GM19397 (cell line): ENCODE measurements around the gene PCMT1.
"Not testable (repeated sequence)": the region's sequence is repeated elsewhere in the genome, so short reads cannot be mapped to it uniquely, and the experiment has no call there.

Experiments used
- ATAC-seq: cut with Tn5 transposase; IDR thresholded peaks from one replicate; pipeline ENCODE4 v1.9.1; 2021; ENCODE audit warnings: mild to moderate bottlenecking, moderate library complexity; ENCODE audit not compliant: unreplicated experiment

The PCMT1 gene

GRCh38 chr6:149809798-149810197 is 60.3 kb downstream of the PCMT1 start:
- ATAC-seq = no peak

DNA sequence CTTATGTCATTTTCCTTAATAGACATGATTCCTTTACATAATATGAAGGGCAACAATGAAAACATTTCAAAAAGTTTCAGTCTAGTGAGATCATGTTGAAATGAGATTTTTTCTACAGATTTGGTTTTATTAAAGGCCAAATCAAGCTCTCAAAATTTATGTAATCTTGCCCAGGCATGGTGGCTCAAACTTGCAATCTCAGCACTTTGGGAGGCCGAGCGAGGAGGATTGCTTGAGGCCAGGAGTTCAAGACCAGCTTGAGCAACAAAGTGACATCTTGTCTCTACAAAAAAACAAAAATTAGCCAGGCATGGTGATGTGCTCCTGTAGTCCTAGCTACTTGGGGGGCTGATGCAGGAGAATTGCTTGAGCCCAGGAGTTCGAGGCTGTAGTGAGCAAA is 63.8 kb downstream of the PCMT1 start:
- ATAC-seq = no peak

GRCh38 chr6:149815788-149816187 is 66.2 kb downstream of the PCMT1 start:
- ATAC-seq = no peak

- no peak for ATAC-seq
These were observed 71.0 kb downstream of the PCMT1 start for GRCh38 chr6:149820506-149820905.

DNA sequence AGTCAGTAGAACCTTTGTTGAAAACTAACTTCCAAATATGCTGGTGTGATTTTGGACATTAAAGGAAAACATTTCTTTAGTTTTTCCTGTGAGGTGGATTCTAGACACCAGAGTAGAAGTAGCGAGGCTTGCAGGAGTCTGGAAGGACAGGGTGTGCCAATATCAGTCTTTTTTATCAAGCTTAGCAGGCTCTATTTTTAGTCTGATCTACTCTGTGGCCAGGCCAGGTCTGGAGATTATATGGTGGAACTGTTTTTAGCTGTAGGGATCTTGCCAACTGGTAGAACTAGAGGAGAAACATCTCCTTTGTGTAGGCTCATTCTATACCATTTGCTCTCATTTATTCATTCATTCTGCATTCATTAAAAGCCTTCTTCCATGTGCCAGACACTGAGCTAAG is 72.0 kb downstream of the PCMT1 start:
- ATAC-seq = no peak

GRCh38 chr6:149823013-149823412 is 73.5 kb downstream of the PCMT1 start:
- ATAC-seq = no peak

GRCh38 chr6:149825292-149825691 is 75.8 kb downstream of the PCMT1 start:
- ATAC-seq = no peak

GRCh38 chr6:149830731-149831307 is 81.3 kb downstream of the PCMT1 start:
- no peak for ATAC-seq

DNA sequence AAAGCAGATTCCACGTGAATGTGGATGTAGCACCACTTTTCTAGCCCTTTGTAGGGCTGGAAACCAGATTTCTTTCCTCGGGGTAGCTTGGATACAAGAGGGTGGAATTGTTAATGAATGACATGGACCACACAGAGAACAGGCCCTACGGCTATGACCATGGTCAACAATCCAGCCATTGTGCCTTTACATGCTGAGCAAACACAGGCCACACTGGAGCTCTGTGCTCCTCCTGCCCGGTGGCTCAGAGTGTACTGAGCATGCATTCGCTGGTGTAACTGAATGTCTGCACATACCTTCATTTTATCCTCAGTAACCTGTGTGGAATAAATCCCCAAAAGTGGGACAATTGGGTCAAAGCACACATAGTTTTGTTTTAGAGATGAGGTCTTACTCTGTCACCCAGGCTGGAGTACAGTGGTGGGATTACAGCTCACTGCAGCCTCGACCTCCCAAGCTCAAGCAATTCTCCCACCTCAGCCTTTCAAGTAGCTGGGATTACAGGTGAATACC is 81.8 kb downstream of the PCMT1 start:
- ATAC-seq = no peak

DNA sequence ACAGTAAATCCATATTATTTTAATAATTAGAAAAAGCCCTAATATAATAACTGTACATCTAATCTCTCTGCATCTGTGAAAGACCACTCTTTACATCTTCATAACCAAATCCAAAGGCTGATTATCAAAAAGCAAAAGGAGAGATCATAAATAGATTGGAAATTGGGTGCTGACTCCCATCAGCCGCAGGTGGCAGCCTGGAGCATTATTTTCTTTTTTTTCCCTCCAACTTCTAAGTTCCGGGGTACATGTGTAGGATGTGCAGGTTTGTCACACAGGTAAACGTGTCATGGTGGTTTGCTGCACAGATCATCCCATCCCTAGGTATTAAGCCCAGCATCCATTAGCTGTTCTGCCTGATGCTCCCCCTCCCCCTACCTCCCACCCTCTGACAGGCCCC is 84.1 kb downstream of the PCMT1 start:
- no peak for ATAC-seq

GRCh38 chr6:149834513-149835481 is 85.3 kb downstream of the PCMT1 start:
- no peak for ATAC-seq

DNA sequence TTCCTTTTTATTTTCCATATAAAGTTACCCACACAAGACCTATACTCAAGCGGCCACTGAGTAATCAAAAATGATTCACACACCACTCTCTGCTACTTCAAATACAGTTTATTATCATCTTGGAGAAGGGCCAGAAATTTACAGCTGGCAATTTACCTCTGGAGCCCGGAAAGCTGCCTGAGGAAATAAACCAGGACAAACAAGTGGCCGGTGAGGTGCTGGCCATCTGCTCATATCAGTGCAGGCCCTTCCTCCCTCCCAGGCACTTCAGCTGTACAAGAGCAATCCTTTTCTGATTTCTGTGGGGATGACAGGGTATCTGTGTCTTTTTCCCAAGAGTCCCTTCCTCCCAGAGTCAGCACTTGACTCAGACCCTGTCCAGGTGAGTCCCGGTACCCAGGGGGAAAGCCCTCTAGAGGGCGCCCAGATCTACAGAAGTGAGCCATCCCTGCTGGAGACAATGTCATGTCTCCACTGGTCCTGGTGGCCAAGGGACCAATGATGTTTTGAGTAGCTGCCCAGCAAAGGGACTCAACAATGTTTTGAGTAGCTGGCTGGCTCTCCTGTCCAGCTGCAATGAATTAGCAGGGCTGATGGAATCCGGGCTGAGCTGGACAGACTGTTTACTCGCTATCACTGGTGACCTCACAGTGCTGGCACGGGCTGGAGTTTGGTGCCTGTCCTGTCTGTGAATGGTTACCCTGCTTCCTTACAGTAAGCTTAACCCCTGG is 91.0 kb downstream of the PCMT1 start:
- ATAC-seq = no peak

GRCh38 chr6:149842331-149842730 is 92.8 kb downstream of the PCMT1 start:
- ATAC-seq = no peak

DNA sequence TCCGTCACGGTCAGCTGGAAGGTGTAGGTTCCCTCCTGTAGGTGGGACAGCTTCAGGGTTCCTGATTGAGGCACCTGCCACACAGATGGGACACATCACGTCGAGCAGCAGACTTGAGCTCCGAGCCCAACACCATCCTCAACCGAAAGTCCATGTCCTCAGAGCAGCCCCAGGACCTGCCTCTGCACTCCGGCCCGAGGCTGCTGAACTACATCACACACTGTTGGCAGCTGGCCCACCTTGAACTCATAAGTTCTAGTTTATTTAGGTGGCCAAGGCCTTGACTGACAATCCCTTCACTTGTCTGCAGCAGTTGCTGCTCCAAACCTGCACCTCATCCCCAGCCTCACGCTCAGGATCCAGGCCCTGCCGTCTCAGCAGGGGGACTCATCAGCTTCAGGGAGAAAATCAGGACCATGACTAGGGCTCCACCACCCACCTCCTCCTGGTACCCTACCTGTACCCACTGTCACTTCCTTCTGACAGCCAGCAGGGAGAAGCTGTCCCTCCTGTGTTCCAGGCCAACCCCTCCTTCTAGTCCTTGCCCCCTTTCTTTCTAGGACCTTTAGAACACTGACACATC is 93.6 kb downstream of the PCMT1 start:
- no peak for ATAC-seq

DNA sequence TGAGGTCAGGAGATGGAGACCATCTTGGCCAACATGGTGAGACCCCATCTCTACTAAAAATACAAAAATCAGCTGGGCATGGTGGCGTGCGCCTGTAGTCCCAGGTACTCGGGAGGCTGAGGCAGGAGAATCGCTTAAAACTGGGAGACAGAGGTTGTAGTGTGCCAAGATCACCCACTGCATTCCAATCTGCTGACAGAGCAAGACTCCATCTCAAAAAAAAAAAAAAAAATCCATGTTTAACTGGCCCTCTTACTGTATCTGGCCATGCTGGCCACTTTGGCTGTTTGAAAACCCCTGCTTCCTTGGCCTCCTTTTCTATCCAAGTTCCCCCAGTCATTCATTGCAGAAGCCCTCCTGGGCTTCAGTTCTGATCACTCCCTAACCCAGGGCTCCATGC is 94.5 kb downstream of the PCMT1 start:
- ATAC-seq = not testable (repeated sequence)

- no peak for ATAC-seq
These were observed 94.9 kb downstream of the PCMT1 start for GRCh38 chr6:149844480-149844879.

GRCh38 chr6:149845549-149845948 is 96.0 kb downstream of the PCMT1 start:
- ATAC-seq = no peak

- no peak for ATAC-seq
These were observed 96.8 kb downstream of the PCMT1 start for GRCh38 chr6:149846321-149846720.

DNA sequence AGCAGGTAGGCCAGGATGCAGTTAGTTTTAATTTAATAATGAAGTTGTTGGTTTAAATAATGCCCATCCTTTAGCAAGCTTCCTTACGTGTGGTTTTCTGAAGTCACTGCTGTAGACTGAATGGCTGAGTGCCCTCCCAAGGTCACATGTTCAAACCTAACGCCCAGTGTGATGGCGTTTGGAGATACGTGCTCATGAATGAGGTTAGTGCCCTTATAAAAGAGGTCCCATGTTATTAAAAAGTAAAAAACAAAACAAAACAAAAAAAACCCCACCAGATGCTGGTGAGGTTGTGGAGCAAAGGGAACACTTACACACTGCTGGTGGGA is 98.4 kb downstream of the PCMT1 start:
- no peak for ATAC-seq

DNA sequence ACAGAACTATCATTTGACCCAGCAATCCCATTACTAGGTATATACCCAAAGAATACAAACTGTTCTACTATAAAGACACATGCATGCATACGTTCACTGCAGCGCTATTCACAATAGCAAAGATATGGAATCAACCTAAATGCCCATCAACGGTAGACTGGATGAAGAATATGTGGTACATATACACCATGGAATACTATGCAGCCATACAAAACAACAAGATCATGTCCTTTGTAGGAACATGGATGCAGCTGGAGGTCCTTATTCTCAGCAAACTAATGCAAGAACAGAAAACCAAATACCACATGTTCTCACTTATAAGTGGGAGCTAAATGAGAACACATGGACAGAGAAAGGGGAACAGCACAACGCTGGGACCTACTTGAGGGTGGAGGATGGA is 98.8 kb downstream of the PCMT1 start:
- ATAC-seq = not testable (repeated sequence)

- ATAC-seq = no peak
These were observed 102.0 kb downstream of the PCMT1 start for GRCh38 chr6:149851461-149852110.
